ENCODE results near the gene FBXO41.

Gene FBXO41

DNA sequence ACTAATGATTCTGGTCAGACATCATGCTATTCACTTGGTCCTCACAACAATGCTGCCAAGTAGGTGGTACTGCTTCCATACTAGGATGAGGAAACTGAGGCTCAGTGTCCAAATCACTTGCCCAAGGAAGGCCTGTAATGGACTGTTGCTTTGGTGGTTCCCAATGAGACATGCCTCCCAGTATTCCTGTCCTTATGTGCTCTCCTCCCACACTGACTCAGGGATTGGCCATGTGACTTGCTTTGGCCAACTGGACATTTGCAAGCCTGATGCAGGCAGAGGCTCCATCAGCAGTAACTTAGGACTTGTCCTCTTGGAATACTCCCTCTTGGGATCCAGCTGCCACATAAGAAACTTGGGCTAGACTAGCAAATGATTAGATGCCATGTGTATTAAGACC is 3.0 kb downstream of the FBXO41 start:
- H3K18ac ChIP-seq (ENCODE audit: low read length): no peak overlapping the region
- H3K27ac ChIP-seq (ENCODE audit: low read depth, low read length): no peak overlapping the region

DNA sequence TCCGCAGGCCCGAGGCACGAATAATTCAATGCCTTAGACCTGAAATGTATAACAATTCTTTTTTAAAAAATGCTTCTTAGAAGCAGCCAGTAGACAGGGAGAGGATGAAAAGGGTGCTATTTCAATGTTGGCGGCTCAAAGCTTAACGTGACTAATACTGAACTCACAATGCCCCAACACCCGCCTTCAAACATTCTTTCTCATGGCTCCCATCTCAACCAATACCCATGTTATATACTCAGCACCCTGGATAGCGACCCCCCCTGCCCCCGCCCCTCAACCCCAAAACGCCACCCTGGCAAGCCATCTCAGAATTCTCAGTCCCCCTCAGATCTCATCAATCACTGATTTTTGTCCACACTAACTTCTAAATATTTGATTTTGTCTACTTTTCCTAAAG is 4.4 kb downstream of the FBXO41 start:
- DNase-seq: no peak
- H3K36me3 ChIP-seq (ENCODE audit: control insufficient read depth in 1 of 2, insufficient read depth in 2 of 2, low read length in 2 of 2): no peaks in the 10 kb centered on the region
- no peak overlapping the region for H2AK5ac ChIP-seq (ENCODE audit: low read length)
- no peaks in the 10 kb centered on the region for H3K9me3 ChIP-seq (ENCODE audit: insufficient read depth, low read depth, low read length)
- H3K4ac ChIP-seq (ENCODE audit: low read depth, low read length): no peak overlapping the region
- H4K8ac ChIP-seq (ENCODE audit: low read depth, low read length): no peak overlapping the region
- no peak overlapping the region for H3K4me3 ChIP-seq (ENCODE audit: low read depth, low read length)
- no peak overlapping the region for H4K12ac ChIP-seq (ENCODE audit: low read depth, low read length)
- H3K27ac ChIP-seq (ENCODE audit: low read depth, low read length): no peak overlapping the region
- no peak overlapping the region for H3K14ac ChIP-seq (ENCODE audit: low read length)
- H3K79me2 ChIP-seq (ENCODE audit: control insufficient read depth, insufficient read depth, low read length, poor library complexity): no peaks in the 10 kb centered on the region
- H3K9ac ChIP-seq (ENCODE audit: low read length): no peak overlapping the region
- no peak overlapping the region for H2BK120ac ChIP-seq (ENCODE audit: insufficient read depth, low read length, poor library complexity)
- no peak overlapping the region for H4K91ac ChIP-seq (ENCODE audit: low read depth, low read length)
- no peak overlapping the region for H2BK5ac ChIP-seq (ENCODE audit: low read depth, low read length, poor library complexity)
- no peak overlapping the region for H2AFZ ChIP-seq (ENCODE audit: insufficient read depth, low read length, poor library complexity)
- H3K27me3 ChIP-seq (ENCODE audit: insufficient read depth, low read length): peaks cover 4% of the 10 kb centered on the region
- no CpG with 5 or more reads among the region's 9 CpGs for WGBS (ENCODE audit: extremely low coverage, insufficient coverage, insufficient read length)
- no peak overlapping the region for H2BK12ac ChIP-seq (ENCODE audit: low read length)
- H3K18ac ChIP-seq (ENCODE audit: low read length): no peak overlapping the region
- no peaks in the 10 kb centered on the region for H3K79me1 ChIP-seq (ENCODE audit: low read length)
- H3K4me2 ChIP-seq (ENCODE audit: low read length): no peak overlapping the region
- H3K23ac ChIP-seq (ENCODE audit: low read length): no peak overlapping the region
- peaks cover 4 to 11% of the 10 kb centered on the region in 2 experiments for H3K4me1 ChIP-seq (ENCODE audit: control insufficient read depth in 1 of 2, insufficient read depth in 2 of 2, low read length in 2 of 2)

More for the DNA sequence above, 3.0 kb downstream of the FBXO41 start:
- H3K9ac ChIP-seq (ENCODE audit: low read length): no peak overlapping the region
- H3K9me3 ChIP-seq (ENCODE audit: insufficient read depth, low read depth, low read length): no peaks in the 10 kb centered on the region
- no peak overlapping the region for H3K14ac ChIP-seq (ENCODE audit: low read length)
- DNase-seq: no peak
- no peaks in the 10 kb centered on the region for H3K36me3 ChIP-seq (ENCODE audit: control insufficient read depth in 1 of 2, insufficient read depth in 2 of 2, low read length in 2 of 2)
- H2BK12ac ChIP-seq (ENCODE audit: low read length): no peak overlapping the region
- H3K79me1 ChIP-seq (ENCODE audit: low read length): no peaks in the 10 kb centered on the region
- no peak overlapping the region for H2BK5ac ChIP-seq (ENCODE audit: low read depth, low read length, poor library complexity)
- no peak overlapping the region for H3K4me2 ChIP-seq (ENCODE audit: low read length)
- H3K79me2 ChIP-seq (ENCODE audit: control insufficient read depth, insufficient read depth, low read length, poor library complexity): no peaks in the 10 kb centered on the region
- H2AFZ ChIP-seq (ENCODE audit: insufficient read depth, low read length, poor library complexity): no peak overlapping the region
- H4K12ac ChIP-seq (ENCODE audit: low read depth, low read length): no peak overlapping the region
- no peak overlapping the region for H4K91ac ChIP-seq (ENCODE audit: low read depth, low read length)
- H3K23ac ChIP-seq (ENCODE audit: low read length): no peak overlapping the region
- no peak overlapping the region for H3K4me3 ChIP-seq (ENCODE audit: low read depth, low read length)
- no peak overlapping the region for H2AK5ac ChIP-seq (ENCODE audit: low read length)
- no peak overlapping the region for H3K4ac ChIP-seq (ENCODE audit: low read depth, low read length)
- peaks cover 6 to 13% of the 10 kb centered on the region in 2 experiments for H3K4me1 ChIP-seq (ENCODE audit: control insufficient read depth in 1 of 2, insufficient read depth in 2 of 2, low read length in 2 of 2)
- no peak overlapping the region for H2BK120ac ChIP-seq (ENCODE audit: insufficient read depth, low read length, poor library complexity)
- H4K8ac ChIP-seq (ENCODE audit: low read depth, low read length): no peak overlapping the region
- peaks cover 12% of the 10 kb centered on the region for H3K27me3 ChIP-seq (ENCODE audit: insufficient read depth, low read length)

GRCh38 chr2:73272270-73272669 is 12.0 kb downstream of the FBXO41 start:
- WGBS (ENCODE audit: extremely low coverage, insufficient coverage, insufficient read length): no CpG with 5 or more reads among the region's 1 CpG

DNA sequence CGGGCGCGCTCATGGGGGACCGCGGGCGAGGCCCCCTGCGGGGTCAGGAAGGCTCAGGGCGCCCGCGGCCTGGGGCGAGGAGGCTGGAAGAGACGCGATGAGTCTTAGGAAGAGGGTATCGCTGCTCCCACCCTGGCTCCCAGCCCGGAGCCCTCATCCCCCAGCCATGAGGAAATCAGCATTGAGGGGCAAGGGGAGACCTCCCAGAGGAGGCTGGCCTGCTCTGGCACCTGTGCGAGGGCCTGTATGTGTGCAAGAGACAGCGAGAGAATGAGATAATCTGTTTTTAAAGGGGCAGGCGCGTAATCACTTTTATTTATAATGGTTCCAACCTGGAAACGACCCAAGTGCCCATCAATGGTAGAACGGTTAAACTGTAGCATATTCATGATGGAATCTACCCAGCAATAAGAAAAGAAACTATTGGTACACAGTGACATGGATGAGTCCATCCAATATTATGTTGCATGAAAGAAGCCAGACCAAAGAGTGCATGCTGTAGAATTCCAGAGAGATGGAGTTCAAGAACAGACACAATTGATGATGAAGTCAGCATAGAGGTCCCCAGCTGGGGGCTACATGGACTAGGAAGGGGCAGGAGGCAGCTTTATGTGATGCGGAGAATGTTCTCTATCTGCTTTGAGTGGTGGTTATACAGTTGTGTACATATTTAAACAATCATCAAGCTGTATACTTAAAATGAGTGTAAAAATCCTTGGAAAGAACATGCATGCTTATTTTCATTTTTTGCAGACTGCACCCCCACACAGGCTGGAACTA is 14.4 kb downstream of the FBXO41 start:
- no peak overlapping the region for H3K27ac ChIP-seq (ENCODE audit: low read depth, low read length)
- H4K91ac ChIP-seq (ENCODE audit: low read depth, low read length): no peak overlapping the region
- peaks cover 7% of the 10 kb centered on the region for H3K9me3 ChIP-seq (ENCODE audit: insufficient read depth, low read depth, low read length)
- H3K79me1 ChIP-seq (ENCODE audit: low read length): no peaks in the 10 kb centered on the region
- H3K23ac ChIP-seq (ENCODE audit: low read length): no peak overlapping the region
- H3K4me1 ChIP-seq (ENCODE audit: control insufficient read depth in 1 of 2, insufficient read depth in 2 of 2, low read length in 2 of 2): peaks cover 8 to 22% of the 10 kb centered on the region in 2 experiments
- no peaks in the 10 kb centered on the region for H3K36me3 ChIP-seq (ENCODE audit: control insufficient read depth in 1 of 2, insufficient read depth in 2 of 2, low read length in 2 of 2)
- H2AFZ ChIP-seq (ENCODE audit: insufficient read depth, low read length, poor library complexity): peak overlapping the region; percentile 32
- H3K14ac ChIP-seq (ENCODE audit: low read length): no peak overlapping the region
- no peaks in the 10 kb centered on the region for H3K79me2 ChIP-seq (ENCODE audit: control insufficient read depth, insufficient read depth, low read length, poor library complexity)
- no peak overlapping the region for H3K4ac ChIP-seq (ENCODE audit: low read depth, low read length)
- H4K12ac ChIP-seq (ENCODE audit: low read depth, low read length): no peak overlapping the region
- no peak for DNase-seq
- no peak overlapping the region for H3K4me3 ChIP-seq (ENCODE audit: low read depth, low read length)
- no peak overlapping the region for H2BK5ac ChIP-seq (ENCODE audit: low read depth, low read length, poor library complexity)
- H4K8ac ChIP-seq (ENCODE audit: low read depth, low read length): no peak overlapping the region
- H3K9ac ChIP-seq (ENCODE audit: low read length): no peak overlapping the region
- no peak overlapping the region for H2BK120ac ChIP-seq (ENCODE audit: insufficient read depth, low read length, poor library complexity)
- H2AK5ac ChIP-seq (ENCODE audit: low read length): no peak overlapping the region
- no peak overlapping the region for H3K18ac ChIP-seq (ENCODE audit: low read length)
- WGBS (ENCODE audit: extremely low coverage, insufficient coverage, insufficient read length): no CpG with 5 or more reads among the region's 22 CpGs
- peak overlapping the region; percentile 64 for H3K4me2 ChIP-seq (ENCODE audit: low read length)
- peaks cover 25% of the 10 kb centered on the region for H3K27me3 ChIP-seq (ENCODE audit: insufficient read depth, low read length)
- no peak overlapping the region for H2BK12ac ChIP-seq (ENCODE audit: low read length)

More at GRCh38 chr2:73272270-73272669, 12.0 kb downstream of the FBXO41 start:
- H3K18ac ChIP-seq (ENCODE audit: low read length): no peak overlapping the region
- no peak for DNase-seq
- no peak overlapping the region for H2AFZ ChIP-seq (ENCODE audit: insufficient read depth, low read length, poor library complexity)
- no peak overlapping the region for H3K4me2 ChIP-seq (ENCODE audit: low read length)
- no peak overlapping the region for H4K8ac ChIP-seq (ENCODE audit: low read depth, low read length)
- H2BK12ac ChIP-seq (ENCODE audit: low read length): no peak overlapping the region
- peaks cover 4 to 13% of the 10 kb centered on the region in 2 experiments for H3K4me1 ChIP-seq (ENCODE audit: control insufficient read depth in 1 of 2, insufficient read depth in 2 of 2, low read length in 2 of 2)
- H3K79me1 ChIP-seq (ENCODE audit: low read length): no peaks in the 10 kb centered on the region
- no peak overlapping the region for H3K23ac ChIP-seq (ENCODE audit: low read length)
- peaks cover 7% of the 10 kb centered on the region for H3K9me3 ChIP-seq (ENCODE audit: insufficient read depth, low read depth, low read length)
- no peaks in the 10 kb centered on the region for H3K36me3 ChIP-seq (ENCODE audit: control insufficient read depth in 1 of 2, insufficient read depth in 2 of 2, low read length in 2 of 2)
- H3K27me3 ChIP-seq (ENCODE audit: insufficient read depth, low read length): peaks cover 25% of the 10 kb centered on the region
- no peak overlapping the region for H4K12ac ChIP-seq (ENCODE audit: low read depth, low read length)
- H3K4me3 ChIP-seq (ENCODE audit: low read depth, low read length): no peak overlapping the region
- no peak overlapping the region for H3K27ac ChIP-seq (ENCODE audit: low read depth, low read length)
- no peak overlapping the region for H3K14ac ChIP-seq (ENCODE audit: low read length)
- no peak overlapping the region for H3K4ac ChIP-seq (ENCODE audit: low read depth, low read length)
- H3K79me2 ChIP-seq (ENCODE audit: control insufficient read depth, insufficient read depth, low read length, poor library complexity): no peaks in the 10 kb centered on the region
- no peak overlapping the region for H3K9ac ChIP-seq (ENCODE audit: low read length)
- no peak overlapping the region for H4K91ac ChIP-seq (ENCODE audit: low read depth, low read length)
- no peak overlapping the region for H2BK5ac ChIP-seq (ENCODE audit: low read depth, low read length, poor library complexity)
- H2AK5ac ChIP-seq (ENCODE audit: low read length): no peak overlapping the region
- no peak overlapping the region for H2BK120ac ChIP-seq (ENCODE audit: insufficient read depth, low read length, poor library complexity)
